NCI-H128 (cell line): ENCODE measurements around the gene GALNT18.

Experiments
- DNase-seq: peaks from one replicate; lab custom pipeline; 2025; ENCODE audit not compliant: unreplicated experiment; lab: John Stamatoyannopoulos, UW

GALNT18 gene

GRCh38 chr11:11621573-11622339 lies at the start of gene GALNT18:
TSS of gene GALNT18 (minus strand) at chr11:11622005.
- peak; percentile 87 for DNase-seq

- no peak for DNase-seq
Observed at GRCh38 chr11:11670574-11670973, 48.8 kb upstream of the GALNT18 start.

- no peak for DNase-seq
Observed at GRCh38 chr11:11669233-11669846, 47.5 kb upstream of the GALNT18 start.

GRCh38 chr11:11668781-11669180 lies 47.0 kb upstream of the GALNT18 start:
- DNase-seq = no peak

GRCh38 chr11:11668274-11668673 lies 46.5 kb upstream of the GALNT18 start:
- no peak for DNase-seq

- no peak for DNase-seq
Observed at GRCh38 chr11:11667056-11667455, 45.3 kb upstream of the GALNT18 start.

GRCh38 chr11:11665407-11665806 lies 43.6 kb upstream of the GALNT18 start:
- DNase-seq = no peak

- DNase-seq = no peak
Observed at GRCh38 chr11:11663907-11664306, 42.1 kb upstream of the GALNT18 start.

- DNase-seq = no peak
Observed at GRCh38 chr11:11662578-11662977, 40.8 kb upstream of the GALNT18 start.

- DNase-seq = no peak
Observed at GRCh38 chr11:11661326-11662040, 39.7 kb upstream of the GALNT18 start.

- DNase-seq = no peak
Observed at GRCh38 chr11:11660363-11660740, 38.5 kb upstream of the GALNT18 start.

GRCh38 chr11:11659567-11660362 lies 38.0 kb upstream of the GALNT18 start:
- no peak for DNase-seq

- no peak for DNase-seq
Observed at GRCh38 chr11:11657218-11657955, 35.6 kb upstream of the GALNT18 start.

- DNase-seq = no peak
Observed at GRCh38 chr11:11641581-11641980, 19.8 kb upstream of the GALNT18 start.

- no peak for DNase-seq
Observed at GRCh38 chr11:11640996-11641395, 19.2 kb upstream of the GALNT18 start.

GRCh38 chr11:11640152-11640551 lies 18.3 kb upstream of the GALNT18 start:
- DNase-seq = no peak

GRCh38 chr11:11636671-11637070 lies 14.9 kb upstream of the GALNT18 start:
- DNase-seq = no peak

GRCh38 chr11:11635443-11635842 lies 13.6 kb upstream of the GALNT18 start:
- DNase-seq = no peak

- DNase-seq = no peak
Observed at GRCh38 chr11:11629368-11629767, 7.6 kb upstream of the GALNT18 start.

GRCh38 chr11:11628651-11629050 lies 6.8 kb upstream of the GALNT18 start:
- no peak for DNase-seq

- no peak for DNase-seq
Observed at GRCh38 chr11:11626128-11626527, 4.3 kb upstream of the GALNT18 start.
